Thoracic aorta (tissue), 2 donors: Measurements from ENCODE around the gene EXOC4. TPM values are rescaled to one million over a fixed set of nuclear protein-coding genes. Genes with fewer than 3 reads are reported as not detected.

ENCODE experiments used
- ATAC-seq: fragments of 150-250 bp; one replicate; pipeline ENCODE4 v1.8.0; 2017; ENCODE audit warnings: low read depth; ENCODE audit not compliant: insufficient number of reproducible peaks, low FRiP score
- DNase-seq: peaks from one replicate; pipeline ENCODE4 v3.0.0-alpha.2; 2020; ENCODE audit warnings: low spot score
- H3K27ac ChIP-seq, 2 donors: fragments of 200-600 bp; sonication (generic); 1 replicate in 1 of 2; 2 replicates in 1 of 2; pipeline ENCODE4 v1.5.1; 2016; ENCODE audit warnings: mild to moderate bottlenecking in 2 of 2, moderate library complexity in 2 of 2
- H3K27me3 ChIP-seq: fragments of 200-600 bp; sonication (generic); replicated peaks from 2 replicates; pipeline ENCODE4 v1.6.0; 2016; ENCODE audit warnings: mild to moderate bottlenecking; ENCODE audit not compliant: insufficient read depth
- H3K36me3 ChIP-seq: fragments of 200-600 bp; sonication (generic); one replicate; pipeline ENCODE4 v1.5.1; 2016
- H3K4me1 ChIP-seq, 2 donors: fragments of 200-600 bp; sonication (generic); 1 replicate in 1 of 2; 2 replicates in 1 of 2; pipeline versions ENCODE4 v1.5.1 to v1.6.0; 2016; ENCODE audit warnings: low read depth in 2 of 2, mild to moderate bottlenecking in 1 of 2; ENCODE audit not compliant: control insufficient read depth in 1 of 2
- H3K4me3 ChIP-seq: fragments of 200-600 bp; sonication (generic); 2 replicates; pipeline ENCODE4 v1.5.1; 2016; ENCODE audit warnings: mild to moderate bottlenecking
- H3K9me3 ChIP-seq: fragments of 200-600 bp; sonication (generic); 2 replicates; pipeline ENCODE4 v1.5.1; 2016
- total RNA-seq, 2 donors: library from RNA; depleted of rRNA; stranded (reverse); fragments of >200 nt; gene quantifications; one replicate each; pipeline versions ENCODE4 v1.1.0 to v1.2.3, GENCODE V29; 2016
- TF ChIP-seq, protein P1 (sequence below): fragments of 200-600 bp; sonication (generic); IDR thresholded peaks from one replicate; pipeline ENCODE4 v1.5.1; 2019; ENCODE audit warnings: antibody characterized with exemption

EXOC4 gene
- total RNA-seq, 2 donors from 2014 or later, result 65.3 to 72.8 TPM

- no peak for ATAC-seq
- H3K4me3 ChIP-seq, result no peak overlapping the region
- TF ChIP-seq, protein P1, sequence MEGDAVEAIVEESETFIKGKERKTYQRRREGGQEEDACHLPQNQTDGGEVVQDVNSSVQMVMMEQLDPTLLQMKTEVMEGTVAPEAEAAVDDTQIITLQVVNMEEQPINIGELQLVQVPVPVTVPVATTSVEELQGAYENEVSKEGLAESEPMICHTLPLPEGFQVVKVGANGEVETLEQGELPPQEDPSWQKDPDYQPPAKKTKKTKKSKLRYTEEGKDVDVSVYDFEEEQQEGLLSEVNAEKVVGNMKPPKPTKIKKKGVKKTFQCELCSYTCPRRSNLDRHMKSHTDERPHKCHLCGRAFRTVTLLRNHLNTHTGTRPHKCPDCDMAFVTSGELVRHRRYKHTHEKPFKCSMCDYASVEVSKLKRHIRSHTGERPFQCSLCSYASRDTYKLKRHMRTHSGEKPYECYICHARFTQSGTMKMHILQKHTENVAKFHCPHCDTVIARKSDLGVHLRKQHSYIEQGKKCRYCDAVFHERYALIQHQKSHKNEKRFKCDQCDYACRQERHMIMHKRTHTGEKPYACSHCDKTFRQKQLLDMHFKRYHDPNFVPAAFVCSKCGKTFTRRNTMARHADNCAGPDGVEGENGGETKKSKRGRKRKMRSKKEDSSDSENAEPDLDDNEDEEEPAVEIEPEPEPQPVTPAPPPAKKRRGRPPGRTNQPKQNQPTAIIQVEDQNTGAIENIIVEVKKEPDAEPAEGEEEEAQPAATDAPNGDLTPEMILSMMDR, result no peak
These were observed 40.7 kb downstream of the EXOC4 start for GRCh38 chr7:133293384-133294160.

GRCh38 chr7:133294234-133294633 is 41.4 kb downstream of the EXOC4 start:
- Histone ChIP-seq H3K27ac (no peak overlapping the region), H3K4me1 (no peaks in the 10 kb centered on the region), H3K9me3 (no peaks in the 10 kb centered on the region), H3K4me3 (no peak overlapping the region), H3K36me3 (peaks cover 10% of the 10 kb centered on the region), H3K27me3 (no peaks in the 10 kb centered on the region)
- no peak for DNase-seq
- TF ChIP-seq, protein P1, result no peak
- no peak for ATAC-seq

More at GRCh38 chr7:133293384-133294160, 40.7 kb downstream of the EXOC4 start:
- Histone ChIP-seq H3K27ac (no peak overlapping the region), H3K36me3 (peaks cover 10% of the 10 kb centered on the region), H3K9me3 (no peaks in the 10 kb centered on the region), H3K27me3 (no peaks in the 10 kb centered on the region), H3K4me1 (no peaks in the 10 kb centered on the region)
- DNase-seq, result no peak

DNA sequence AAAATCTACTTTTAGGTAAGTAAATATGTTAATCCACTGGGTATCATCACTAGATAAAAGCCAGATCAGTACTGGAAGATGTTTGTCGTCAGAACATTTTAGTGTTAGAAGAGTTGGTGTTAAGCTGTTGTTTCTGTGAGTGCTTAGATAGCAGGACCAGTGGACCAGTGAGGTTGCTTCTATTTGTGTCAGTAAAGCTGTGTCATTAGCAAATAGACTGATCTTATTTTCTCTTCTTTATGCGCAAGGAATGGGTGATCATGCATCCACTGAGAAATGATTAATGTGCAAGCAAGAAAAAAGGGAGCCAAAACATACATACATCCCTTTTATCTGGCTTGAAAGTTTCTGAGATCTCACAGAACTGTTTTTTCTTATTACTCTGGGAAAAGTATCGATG is 42.6 kb downstream of the EXOC4 start:
- peaks cover 4% of the 10 kb centered on the region for H3K36me3 ChIP-seq
- no peak for ATAC-seq
- no peak for DNase-seq
- peaks cover 0 to 3% of the 10 kb centered on the region in 2 donors for H3K4me1 ChIP-seq
- TF ChIP-seq, protein P1, result no peak
- H3K27me3 ChIP-seq, result no peaks in the 10 kb centered on the region
- H3K9me3 ChIP-seq, result no peaks in the 10 kb centered on the region
- no peak overlapping the region for H3K27ac ChIP-seq
- no peak overlapping the region for H3K4me3 ChIP-seq

DNA sequence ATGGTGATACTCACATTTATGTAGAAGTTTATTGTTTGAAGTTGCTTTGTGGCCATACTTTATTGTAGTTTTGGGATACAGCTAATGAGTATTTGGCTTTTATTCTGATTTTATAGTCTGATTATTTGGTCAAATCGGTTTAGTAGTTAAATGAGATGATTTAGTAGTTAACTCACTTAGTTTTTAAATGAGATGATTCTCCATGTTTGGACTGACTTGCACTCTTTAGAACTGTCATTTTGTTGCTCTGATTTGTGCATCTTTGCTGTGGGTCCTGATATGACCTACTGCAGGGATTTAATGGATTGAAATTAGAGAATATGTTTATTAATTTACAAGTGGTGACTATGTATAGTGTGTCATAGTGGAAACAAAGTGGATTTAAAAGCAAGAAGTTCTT is 44.2 kb downstream of the EXOC4 start:
- Histone ChIP-seq H3K4me1 (peaks cover 8 to 11% of the 10 kb centered on the region in 2 donors), H3K36me3 (no peaks in the 10 kb centered on the region), H3K27ac (no peak overlapping the region), H3K9me3 (no peaks in the 10 kb centered on the region), H3K27me3 (no peaks in the 10 kb centered on the region), H3K4me3 (no peak overlapping the region)
- DNase-seq (no peak), ATAC-seq (no peak)
- TF ChIP-seq, protein P1, result no peak

- H3K36me3 ChIP-seq, result no peaks in the 10 kb centered on the region
- TF ChIP-seq, protein P1, result no peak
- H3K4me3 ChIP-seq, result no peak overlapping the region
- H3K4me1 ChIP-seq, result peaks cover 8 to 11% of the 10 kb centered on the region in 2 donors
- DNase-seq, result no peak
- no peak for ATAC-seq
- H3K9me3 ChIP-seq, result no peaks in the 10 kb centered on the region
- H3K27ac ChIP-seq, result no peak overlapping the region
- H3K27me3 ChIP-seq, result no peaks in the 10 kb centered on the region
These were observed 45.2 kb downstream of the EXOC4 start for GRCh38 chr7:133298080-133298479.
